ENCODE data around the gene SCN9A. TPM values are rescaled to one million over a fixed set of nuclear protein-coding genes. Genes with fewer than 3 reads are reported as not detected.

SCN9A gene
- total and polyA plus RNA-seq, 2 donors (not counting 1 experiment from before 2014, with no cell fraction given): not detected

GRCh38 chr2:166148500-166149400, 227.0 kb downstream of the SCN9A start:
- H3K27me3 ChIP-seq (replicated peaks in 1 of 4; ENCODE audit: control extremely low read depth in 1 of 4, control insufficient read depth in 3 of 4, insufficient read depth in 4 of 4, low read length in 3 of 4): no peaks in the 10 kb centered on the region
- POLR2A ChIA-PET: no interaction called here
- no peaks in the 10 kb centered on the region for H4K20me1 ChIP-seq (ENCODE audit: control insufficient read depth, insufficient read depth, low read length, poor library complexity, severe bottlenecking)
- Mint-ChIP-seq H3K4me1 (no peaks in the 10 kb centered on the region), H3K27ac (no peak overlapping the region), H3K27me3 (peaks cover 4% of the 10 kb centered on the region), H3K4me3 (no peak overlapping the region), H3K9me3 (ENCODE audit: insufficient read depth) (no peaks in the 10 kb centered on the region)
- no peaks in the 10 kb centered on the region for H3K79me2 ChIP-seq (ENCODE audit: control insufficient read depth, insufficient read depth, low read length)
- H3K4me1 ChIP-seq (ENCODE audit: control insufficient read depth in 2 of 2, insufficient read depth in 2 of 2, low read length in 2 of 2): no peaks in the 10 kb centered on the region
- TF ChIP-seq EZH2 (IDR thresholded peaks at IDR 0.05; ENCODE audit: borderline replicate concordance, insufficient read depth, low read depth, low read length, poor library complexity, severe bottlenecking): no peak
- TF ChIP-seq, protein P1, sequence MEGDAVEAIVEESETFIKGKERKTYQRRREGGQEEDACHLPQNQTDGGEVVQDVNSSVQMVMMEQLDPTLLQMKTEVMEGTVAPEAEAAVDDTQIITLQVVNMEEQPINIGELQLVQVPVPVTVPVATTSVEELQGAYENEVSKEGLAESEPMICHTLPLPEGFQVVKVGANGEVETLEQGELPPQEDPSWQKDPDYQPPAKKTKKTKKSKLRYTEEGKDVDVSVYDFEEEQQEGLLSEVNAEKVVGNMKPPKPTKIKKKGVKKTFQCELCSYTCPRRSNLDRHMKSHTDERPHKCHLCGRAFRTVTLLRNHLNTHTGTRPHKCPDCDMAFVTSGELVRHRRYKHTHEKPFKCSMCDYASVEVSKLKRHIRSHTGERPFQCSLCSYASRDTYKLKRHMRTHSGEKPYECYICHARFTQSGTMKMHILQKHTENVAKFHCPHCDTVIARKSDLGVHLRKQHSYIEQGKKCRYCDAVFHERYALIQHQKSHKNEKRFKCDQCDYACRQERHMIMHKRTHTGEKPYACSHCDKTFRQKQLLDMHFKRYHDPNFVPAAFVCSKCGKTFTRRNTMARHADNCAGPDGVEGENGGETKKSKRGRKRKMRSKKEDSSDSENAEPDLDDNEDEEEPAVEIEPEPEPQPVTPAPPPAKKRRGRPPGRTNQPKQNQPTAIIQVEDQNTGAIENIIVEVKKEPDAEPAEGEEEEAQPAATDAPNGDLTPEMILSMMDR (IDR thresholded peaks at IDR 0.05): no peak
- no peak overlapping the region for H3K4me2 ChIP-seq (replicated peaks; ENCODE audit: low read depth, low read length, poor library complexity, severe bottlenecking)
- no peak for ATAC-seq (ENCODE audit: low read depth)
- H3K4me3 ChIP-seq (ENCODE audit: control extremely low read depth in 1 of 5, extremely low read depth in 1 of 5, insufficient read depth in 1 of 5, low read depth in 2 of 5, low read length in 4 of 5): no peak overlapping the region
- no peak overlapping the region for H3K9ac ChIP-seq (ENCODE audit: low read length)
- H3K9me3 ChIP-seq (ENCODE audit: control extremely low read depth in 1 of 3, control insufficient read depth in 2 of 3, insufficient read depth in 1 of 3, low read length in 2 of 3): no peaks in the 10 kb centered on the region
- intact Hi-C loops (cut with micrococcal nuclease): no loop called here
- H2AFZ ChIP-seq (ENCODE audit: insufficient read depth, low read depth, low read length, poor library complexity, severe bottlenecking): no peak overlapping the region
- 83% methylated on average over 5 of the region's 7 CpGs for WGBS (ENCODE audit: insufficient coverage)
- CTCF ChIA-PET: no interaction called here
- H3K36me3 ChIP-seq (replicated peaks in 1 of 2; ENCODE audit: control extremely low read depth in 1 of 2, control insufficient read depth in 1 of 2, extremely low read depth in 1 of 2, insufficient read depth in 2 of 2, low read length in 1 of 2): no peaks in the 10 kb centered on the region
- no peak overlapping the region for H3K27ac ChIP-seq (ENCODE audit: low read length in 2 of 2)
- no peak for DNase-seq

GRCh38 chr2:166147883-166148282, 227.9 kb downstream of the SCN9A start:
- intact Hi-C loops (cut with micrococcal nuclease): no loop called here

More at GRCh38 chr2:166147883-166148282, 227.9 kb downstream of the SCN9A start:
- no peaks in the 10 kb centered on the region for H3K27me3 Mint-ChIP-seq
- Histone ChIP-seq H3K9me3 (ENCODE audit: control extremely low read depth in 1 of 3, control insufficient read depth in 2 of 3, insufficient read depth in 1 of 3, low read length in 2 of 3) (no peaks in the 10 kb centered on the region), H2AFZ (ENCODE audit: insufficient read depth, low read depth, low read length, poor library complexity, severe bottlenecking) (no peak overlapping the region), H3K36me3 (replicated peaks in 1 of 2; ENCODE audit: control extremely low read depth in 1 of 2, control insufficient read depth in 1 of 2, extremely low read depth in 1 of 2, insufficient read depth in 2 of 2, low read length in 1 of 2) (no peaks in the 10 kb centered on the region), H4K20me1 (ENCODE audit: control insufficient read depth, insufficient read depth, low read length, poor library complexity, severe bottlenecking) (no peaks in the 10 kb centered on the region), H3K9ac (ENCODE audit: low read length) (no peak overlapping the region), H3K27me3 (replicated peaks in 1 of 4; ENCODE audit: control extremely low read depth in 1 of 4, control insufficient read depth in 3 of 4, insufficient read depth in 4 of 4, low read length in 3 of 4) (no peaks in the 10 kb centered on the region), H3K27ac (ENCODE audit: low read length in 2 of 2) (no peak overlapping the region), H3K4me1 (ENCODE audit: control insufficient read depth in 2 of 2, insufficient read depth in 2 of 2, low read length in 2 of 2) (no peaks in the 10 kb centered on the region), H3K4me2 (replicated peaks; ENCODE audit: low read depth, low read length, poor library complexity, severe bottlenecking) (no peak overlapping the region), H3K4me3 (ENCODE audit: control extremely low read depth in 1 of 5, extremely low read depth in 1 of 5, insufficient read depth in 1 of 5, low read depth in 2 of 5, low read length in 4 of 5) (no peak overlapping the region), H3K79me2 (ENCODE audit: control insufficient read depth, insufficient read depth, low read length) (no peaks in the 10 kb centered on the region)
- H3K4me3 Mint-ChIP-seq: no peak overlapping the region
- ATAC-seq (ENCODE audit: low read depth) (no peak), DNase-seq (no peak)
- no peaks in the 10 kb centered on the region for H3K9me3 Mint-ChIP-seq (ENCODE audit: insufficient read depth)
- ChIA-PET CTCF (no interaction called here), POLR2A (no interaction called here)
- no peak overlapping the region for H3K27ac Mint-ChIP-seq
- TF ChIP-seq EZH2 (IDR thresholded peaks at IDR 0.05; ENCODE audit: borderline replicate concordance, insufficient read depth, low read depth, low read length, poor library complexity, severe bottlenecking): no peak
- TF ChIP-seq, protein P1 (IDR thresholded peaks at IDR 0.05): no peak
- H3K4me1 Mint-ChIP-seq: no peaks in the 10 kb centered on the region
- 100% methylated on average over 2 of the region's 2 CpGs for WGBS (ENCODE audit: insufficient coverage)
